BJ (cell line): ENCODE results near the gene GOLGA7B. TPM values are rescaled to one million over a fixed set of nuclear protein-coding genes. Genes with fewer than 3 reads are reported as not detected.

Experiments
- CTCF ChIA-PET: fragments of 350-600 bp; formaldehyde crosslinking; extraction: SDS; loops from one replicate; lab custom pipeline; 2021; ENCODE audit warnings: antibody characterized with exemption, inconsistent platforms; lab: Yijun Ruan, JAX
- POLR2A ChIA-PET: fragments of 300-600 bp; sonication (Branson Sonifier 250); formaldehyde crosslinking; extraction: SDS; loops from one replicate; lab custom pipeline; 2021; ENCODE audit warnings: antibody characterized with exemption; lab: Charles Lee
- DNase-seq: peaks from one replicate; pipeline ENCODE4 v3.0.0-alpha.2; 2011; ENCODE audit warnings: low read depth
- H3K27me3 ChIP-seq: 2 replicates; pipeline ENCODE4 v1.6.0; 2011; ENCODE audit warnings: low read length; ENCODE audit not compliant: control insufficient read depth, insufficient read depth
- H3K36me3 ChIP-seq: 2 replicates; pipeline ENCODE4 v1.5.1; 2011; ENCODE audit warnings: low read length; ENCODE audit not compliant: control insufficient read depth, insufficient read depth
- H3K4me3 ChIP-seq: 2 replicates; pipeline ENCODE4 v1.5.1; 2011; ENCODE audit warnings: low read depth, mild to moderate bottlenecking, control low read depth, low read length
- CTCF ChIP-seq: IDR thresholded peaks from 2 replicates; pipeline ENCODE4 v1.5.1; 2011; ENCODE audit warnings: low read depth, mild to moderate bottlenecking, control low read depth, inconsistent platforms, low read length, moderate library complexity; ENCODE audit not compliant: insufficient read depth
- polyA plus RNA-seq: library from polyadenylated mRNA; depleted of rRNA; stranded (reverse); fragments of >200 nt; gene quantifications from 2 replicates; pipeline ENCODE4 v1.2.3, GENCODE V29; 2011; rRNA removed

GOLGA7B gene
- polyA plus RNA-seq, 1 experiment = 0.01 TPM

DNA sequence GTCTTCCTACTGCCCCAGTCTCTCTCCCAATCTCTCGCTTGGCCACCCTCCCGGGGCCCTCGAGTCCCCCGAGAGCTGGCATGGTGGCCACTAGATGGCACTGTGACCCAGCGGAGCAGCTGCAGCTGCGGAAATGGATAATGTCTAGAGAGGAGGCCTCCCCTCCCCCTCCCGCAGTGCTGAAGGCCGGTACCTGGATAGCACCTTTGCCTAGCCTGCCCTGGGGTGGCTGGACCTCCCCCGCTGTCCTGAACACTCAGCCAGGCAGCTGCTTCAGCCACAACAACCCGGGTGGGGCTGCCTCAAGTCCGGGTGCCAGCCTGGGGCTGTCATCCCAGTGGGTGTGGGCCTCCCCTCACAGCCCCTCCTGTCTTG, 65.2 kb downstream of the GOLGA7B start:
- no peak for DNase-seq
- H3K36me3 ChIP-seq = no peaks in the 10 kb centered on the region
- peak; percentile 92 for TF ChIP-seq CTCF
- H3K4me3 ChIP-seq = no peak overlapping the region
- peaks cover 5% of the 10 kb centered on the region for H3K27me3 ChIP-seq
- ChIA-PET POLR2A (no interaction called here), CTCF (interaction anchor here (0.5 to 4.1 kb wide), 33 partner anchors 9 to 394 kb away, joined by 3 to 70 read pairs (median 4); no protein-coding TSS in a partner anchor)

- no peak for TF ChIP-seq CTCF
- ChIA-PET POLR2A (no interaction called here), CTCF (interaction anchor here (0.5 to 4.1 kb wide), 33 partner anchors 8 to 393 kb away, joined by 3 to 70 read pairs (median 4); no protein-coding TSS in a partner anchor)
- DNase-seq = no peak
- no peaks in the 10 kb centered on the region for H3K36me3 ChIP-seq
- peaks cover 2% of the 10 kb centered on the region for H3K27me3 ChIP-seq
- H3K4me3 ChIP-seq = no peak overlapping the region
These were observed 65.9 kb downstream of the GOLGA7B start for GRCh38 chr10:97915346-97916131.

GRCh38 chr10:97916586-97916985, 66.9 kb downstream of the GOLGA7B start:
- ChIA-PET CTCF (interaction anchor here (4.1 kb wide), 1 partner anchor 125 kb away, joined by 70 read pairs; no protein-coding TSS in a partner anchor), POLR2A (no interaction called here)
- Histone ChIP-seq H3K36me3 (no peaks in the 10 kb centered on the region), H3K27me3 (peaks cover 2% of the 10 kb centered on the region), H3K4me3 (no peak overlapping the region)
- TF ChIP-seq CTCF = no peak
- DNase-seq = no peak

DNA sequence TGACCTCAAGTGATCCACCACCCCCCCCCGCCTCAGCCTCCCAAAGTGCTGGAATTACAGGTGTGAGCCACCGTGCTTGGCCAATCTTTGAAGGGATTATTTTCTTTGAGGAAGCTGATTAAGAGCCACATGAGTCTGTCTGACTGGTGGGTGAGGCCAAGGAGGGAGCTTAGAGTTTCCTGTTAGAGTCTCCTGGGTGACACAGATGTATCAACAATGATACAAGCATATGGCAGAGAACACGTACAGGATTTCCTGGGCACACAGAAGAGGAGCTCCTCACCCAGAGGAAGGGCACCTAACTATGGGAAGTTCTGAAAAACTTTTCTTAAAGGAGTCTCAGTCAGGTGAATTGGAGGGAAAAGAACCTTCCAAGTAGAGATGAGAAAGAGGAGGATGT, 69.4 kb downstream of the GOLGA7B start:
- no peak for TF ChIP-seq CTCF
- POLR2A ChIA-PET = no interaction called here
- H3K4me3 ChIP-seq = no peak overlapping the region
- no peak for DNase-seq
- CTCF ChIA-PET = interaction anchor here (0.8 to 1.8 kb wide), 2 partner anchors 14 to 123 kb away, joined by 3 to 11 read pairs; no protein-coding TSS in a partner anchor
- H3K27me3 ChIP-seq = peaks cover 2% of the 10 kb centered on the region
- H3K36me3 ChIP-seq = no peaks in the 10 kb centered on the region

DNA sequence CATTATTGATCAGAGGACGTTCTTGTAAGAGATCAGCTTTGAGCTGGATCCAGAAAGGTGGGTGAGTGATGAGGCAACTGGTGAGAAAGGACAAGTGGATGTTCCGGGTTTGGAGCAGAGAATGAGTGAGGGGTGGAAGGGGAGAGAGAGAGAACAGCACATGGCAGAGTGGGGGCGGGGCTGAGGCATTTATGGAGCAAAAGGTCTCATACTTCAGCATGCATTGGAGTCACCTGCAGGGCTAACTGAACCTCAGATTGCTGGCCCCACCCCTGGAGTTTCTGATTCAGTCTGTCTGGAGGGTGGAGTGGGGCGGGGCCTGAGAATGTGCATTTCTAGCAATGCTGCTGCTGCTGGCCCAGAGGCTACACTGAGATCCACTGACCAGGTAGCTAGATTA, 71.2 kb downstream of the GOLGA7B start:
- POLR2A ChIA-PET = no interaction called here
- peaks cover 2% of the 10 kb centered on the region; the same call in 1 of the 2 replicates for H3K27me3 ChIP-seq
- DNase-seq = no peak
- H3K36me3 ChIP-seq = no peaks in the 10 kb centered on the region
- CTCF ChIA-PET = no interaction called here
- no peak for TF ChIP-seq CTCF
- no peak overlapping the region for H3K4me3 ChIP-seq

Other genes starting within 250 kb of the GOLGA7B start
- 13.8 and 16.4 TPM in 2 replicates for gene MORN4, start 216.3 kb upstream of the GOLGA7B start, polyA plus RNA-seq
- 29.3 and 34.6 TPM in 2 replicates for gene PI4K2A, start 209.2 kb upstream of the GOLGA7B start, polyA plus RNA-seq
- gene AVPI1, start 162.6 kb upstream of the GOLGA7B start, polyA plus RNA-seq = 32.4 and 32.7 TPM in 2 replicates
- 63.9 and 79.4 TPM in 2 replicates for gene MARVELD1, start 136.1 kb upstream of the GOLGA7B start, polyA plus RNA-seq
- gene ZFYVE27, start 112.7 kb upstream of the GOLGA7B start, polyA plus RNA-seq = 16.1 and 22.9 TPM in 2 replicates
- not detected in 2 replicates for gene SFRP5, start 77.8 kb upstream of the GOLGA7B start, polyA plus RNA-seq
- not detected in 2 replicates for gene CRTAC1, start 180.8 kb downstream of the GOLGA7B start, polyA plus RNA-seq